Effector memory CD4-positive, alpha-beta T cell (primary cell): Measurements from ENCODE around the gene SMG6.

Source experiments
- DNase-seq, 3 donors: peaks; one replicate each; pipeline ENCODE4 v3.0.0-alpha.2; 2020
- H3K27ac ChIP-seq: 2 replicates; pipeline ENCODE4 v1.7.0; 2013; ENCODE audit warnings: mild to moderate bottlenecking, low read length, moderate library complexity; ENCODE audit not compliant: insufficient read depth, poor library complexity, severe bottlenecking
- H3K27me3 ChIP-seq: replicated peaks from 2 replicates; pipeline ENCODE4 v1.7.0; 2013; ENCODE audit warnings: mild to moderate bottlenecking, low read length; ENCODE audit not compliant: insufficient read depth, control insufficient read depth, poor library complexity, severe bottlenecking
- H3K36me3 ChIP-seq: 2 replicates; pipeline ENCODE4 v1.7.0; 2013; ENCODE audit warnings: mild to moderate bottlenecking, low read length, moderate library complexity; ENCODE audit not compliant: control insufficient read depth, insufficient read depth
- H3K4me1 ChIP-seq: 2 replicates; pipeline ENCODE4 v1.7.0; 2013; ENCODE audit warnings: low read length, mild to moderate bottlenecking; ENCODE audit not compliant: control insufficient read depth, insufficient read depth, poor library complexity, severe bottlenecking
- H3K4me3 ChIP-seq: 2 replicates; pipeline ENCODE4 v1.7.0; 2013; ENCODE audit warnings: low read length, low read depth, mild to moderate bottlenecking; ENCODE audit not compliant: insufficient read depth, poor library complexity, severe bottlenecking
- H3K9me3 ChIP-seq: 2 replicates; pipeline ENCODE4 v1.7.0; 2013; ENCODE audit warnings: mild to moderate bottlenecking, low read length, moderate library complexity; ENCODE audit not compliant: control insufficient read depth

The SMG6 gene

GRCh38 chr17:2222301-2222700, 81.3 kb downstream of the SMG6 start:
- no peak for DNase-seq
- Histone ChIP-seq H3K9me3 (no peaks in the 10 kb centered on the region), H3K4me3 (no peak overlapping the region), H3K4me1 (no peaks in the 10 kb centered on the region), H3K27ac (peak overlapping the region; percentile 2), H3K36me3 (peaks cover 5% of the 10 kb centered on the region), H3K27me3 (no peaks in the 10 kb centered on the region)

GRCh38 chr17:2218426-2218825, 85.2 kb downstream of the SMG6 start:
- no peaks in the 10 kb centered on the region for H3K9me3 ChIP-seq
- no peaks in the 10 kb centered on the region for H3K27me3 ChIP-seq
- no peak overlapping the region for H3K4me3 ChIP-seq
- H3K4me1 ChIP-seq, result peaks cover 26% of the 10 kb centered on the region
- DNase-seq, result no peak
- no peak overlapping the region for H3K27ac ChIP-seq
- no peaks in the 10 kb centered on the region for H3K36me3 ChIP-seq

- Histone ChIP-seq H3K4me1 (peaks cover 26% of the 10 kb centered on the region), H3K9me3 (no peaks in the 10 kb centered on the region), H3K4me3 (peak overlapping the region; percentile 32), H3K27ac (peak overlapping the region; percentile 76), H3K36me3 (no peaks in the 10 kb centered on the region), H3K27me3 (no peaks in the 10 kb centered on the region)
- peak; percentile 41 to 53 (median 53) for DNase-seq
These were observed 87.8 kb downstream of the SMG6 start for GRCh38 chr17:2215616-2216364.

GRCh38 chr17:2214929-2215615, 88.5 kb downstream of the SMG6 start:
- Histone ChIP-seq H3K9me3 (no peaks in the 10 kb centered on the region), H3K4me3 (peak overlapping the region; percentile 32), H3K36me3 (peaks cover 1% of the 10 kb centered on the region), H3K27ac (peak overlapping the region; percentile 76), H3K27me3 (no peaks in the 10 kb centered on the region), H3K4me1 (peaks cover 26% of the 10 kb centered on the region)
- no peak for DNase-seq

GRCh38 chr17:2214047-2214928, 89.3 kb downstream of the SMG6 start:
- H3K27me3 ChIP-seq, result no peaks in the 10 kb centered on the region
- peaks cover 3% of the 10 kb centered on the region for H3K36me3 ChIP-seq
- peak overlapping the region; percentile 76 for H3K27ac ChIP-seq
- no peaks in the 10 kb centered on the region for H3K9me3 ChIP-seq
- H3K4me1 ChIP-seq, result peaks cover 26% of the 10 kb centered on the region
- no peak overlapping the region for H3K4me3 ChIP-seq
- no peak for DNase-seq

- peaks cover 26% of the 10 kb centered on the region for H3K4me1 ChIP-seq
- DNase-seq, result no peak
- no peaks in the 10 kb centered on the region for H3K27me3 ChIP-seq
- H3K4me3 ChIP-seq, result no peak overlapping the region
- peaks cover 3% of the 10 kb centered on the region for H3K36me3 ChIP-seq
- no peaks in the 10 kb centered on the region for H3K9me3 ChIP-seq
- peak overlapping the region; percentile 76 for H3K27ac ChIP-seq
These were observed 90.2 kb downstream of the SMG6 start for GRCh38 chr17:2213291-2213960.

- no peak for DNase-seq
- H3K27ac ChIP-seq, result peak overlapping the region; percentile 33
- peaks cover 3% of the 10 kb centered on the region for H3K36me3 ChIP-seq
These were observed 91.1 kb downstream of the SMG6 start for GRCh38 chr17:2212400-2212981.

GRCh38 chr17:2211661-2212399, 91.8 kb downstream of the SMG6 start:
- Histone ChIP-seq H3K27ac (no peak overlapping the region), H3K4me3 (no peak overlapping the region), H3K4me1 (peaks cover 26% of the 10 kb centered on the region), H3K27me3 (no peaks in the 10 kb centered on the region), H3K36me3 (peaks cover 3% of the 10 kb centered on the region), H3K9me3 (no peaks in the 10 kb centered on the region)
- no peak for DNase-seq

More at GRCh38 chr17:2212400-2212981, 91.1 kb downstream of the SMG6 start:
- Histone ChIP-seq H3K27me3 (no peaks in the 10 kb centered on the region), H3K4me3 (no peak overlapping the region), H3K4me1 (peaks cover 26% of the 10 kb centered on the region), H3K9me3 (no peaks in the 10 kb centered on the region)

GRCh38 chr17:2210726-2211125, 92.9 kb downstream of the SMG6 start:
- H3K27ac ChIP-seq, result no peak overlapping the region
- H3K4me3 ChIP-seq, result no peak overlapping the region
- no peaks in the 10 kb centered on the region for H3K27me3 ChIP-seq
- DNase-seq, result no peak
- no peaks in the 10 kb centered on the region for H3K9me3 ChIP-seq
- peaks cover 17% of the 10 kb centered on the region for H3K4me1 ChIP-seq
- H3K36me3 ChIP-seq, result peaks cover 3% of the 10 kb centered on the region
